ENCODE data around the gene WDR75.
"Not testable (repeated sequence)": the region's sequence is repeated elsewhere in the genome, so short reads cannot be mapped to it uniquely, and the experiment has no call there.

Gene WDR75

DNA sequence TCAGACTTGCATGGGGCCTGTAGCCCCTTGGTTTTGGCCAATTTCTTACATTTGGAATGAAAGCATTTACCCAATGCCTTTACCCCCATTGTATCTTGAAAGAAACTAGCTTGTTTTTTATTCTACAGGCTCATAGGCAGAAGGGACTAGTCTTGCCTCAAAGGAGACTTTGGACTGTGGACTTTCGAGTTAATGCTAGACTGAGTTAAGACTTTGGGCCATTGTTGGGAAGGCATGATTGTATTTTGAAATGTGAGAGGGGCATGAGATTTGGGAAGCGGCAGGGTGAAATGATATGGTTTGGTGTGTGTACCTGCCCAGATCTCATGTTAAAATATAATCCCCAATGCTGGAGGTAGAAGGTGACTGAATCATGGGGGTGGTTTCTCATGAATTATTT is 13.4 kb upstream of the WDR75 start:
- Histone ChIP-seq H3K23ac (ENCODE audit: low read length in 2 of 2) (no peak overlapping the region), H3K79me1 (replicated peaks; ENCODE audit: low read length, poor library complexity, severe bottlenecking) (no peaks in the 10 kb centered on the region), H3K4me1 (ENCODE audit: control insufficient read depth, insufficient read depth, low read depth, low read length) (no peaks in the 10 kb centered on the region), H2BK120ac (ENCODE audit: low read depth, low read length) (no peak overlapping the region), H3K9ac (ENCODE audit: low read length) (no peak overlapping the region), H3K36me3 (ENCODE audit: control insufficient read depth in 1 of 2, insufficient read depth in 2 of 2, low read depth in 1 of 2, low read length in 2 of 2) (no peaks in the 10 kb centered on the region), H3K27me3 (ENCODE audit: control insufficient read depth in 1 of 2, insufficient read depth in 1 of 2, low read length in 2 of 2) (no peaks in the 10 kb centered on the region), H3K4ac (ENCODE audit: low read depth in 1 of 2, low read length in 2 of 2) (no peak overlapping the region), H3K14ac (ENCODE audit: low read length in 2 of 2) (no peak overlapping the region), H3K9me3 (ENCODE audit: control insufficient read depth, low read length) (no peaks in the 10 kb centered on the region), H3K4me3 (ENCODE audit: insufficient read depth in 1 of 2, low read depth in 1 of 2, low read length in 2 of 2) (no peak overlapping the region), H3K27ac (ENCODE audit: low read length, poor library complexity, severe bottlenecking) (no peak overlapping the region), H2AFZ (ENCODE audit: low read depth, low read length) (no peak overlapping the region), H4K8ac (ENCODE audit: low read length) (no peak overlapping the region), H4K91ac (ENCODE audit: low read length) (no peak overlapping the region), H3K18ac (ENCODE audit: low read depth in 1 of 2, low read length in 2 of 2) (no peak overlapping the region), H2AK5ac (ENCODE audit: low read length, severe bottlenecking) (no peak overlapping the region), H2BK12ac (ENCODE audit: low read length in 2 of 2) (no peak overlapping the region), H3K4me2 (ENCODE audit: low read length, poor library complexity, severe bottlenecking) (no peak overlapping the region), H2BK5ac (ENCODE audit: low read depth, low read length, poor library complexity, severe bottlenecking) (no peak overlapping the region), H2BK15ac (ENCODE audit: low read depth, poor library complexity, severe bottlenecking) (no peak overlapping the region)
- WGBS = 97% methylated on average over 2 of the region's 2 CpGs
- DNase-seq = no peak

DNA sequence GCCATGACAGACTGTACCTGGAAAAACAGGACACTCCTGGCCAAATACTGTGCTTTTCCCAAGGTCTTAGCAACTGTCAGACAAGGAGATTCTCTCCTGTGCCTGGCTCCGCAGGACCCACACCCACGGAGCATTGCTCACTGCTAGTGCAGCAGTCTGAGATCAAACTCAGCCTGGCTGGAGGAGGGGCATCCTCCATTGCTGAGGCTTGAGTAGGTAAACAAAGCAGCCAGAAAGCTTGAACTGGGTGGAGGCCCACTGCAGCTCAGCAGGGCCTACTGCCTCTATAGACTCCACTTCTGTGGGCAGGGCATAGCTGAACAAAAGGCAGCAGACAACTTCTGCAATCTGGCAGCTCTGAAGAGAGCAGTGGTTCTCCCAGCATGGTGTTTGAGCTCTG is 10.8 kb upstream of the WDR75 start:
- H3K27ac ChIP-seq (ENCODE audit: low read length, poor library complexity, severe bottlenecking); H3K4me1 ChIP-seq (ENCODE audit: control insufficient read depth, insufficient read depth, low read depth, low read length): not testable (repeated sequence)

DNA sequence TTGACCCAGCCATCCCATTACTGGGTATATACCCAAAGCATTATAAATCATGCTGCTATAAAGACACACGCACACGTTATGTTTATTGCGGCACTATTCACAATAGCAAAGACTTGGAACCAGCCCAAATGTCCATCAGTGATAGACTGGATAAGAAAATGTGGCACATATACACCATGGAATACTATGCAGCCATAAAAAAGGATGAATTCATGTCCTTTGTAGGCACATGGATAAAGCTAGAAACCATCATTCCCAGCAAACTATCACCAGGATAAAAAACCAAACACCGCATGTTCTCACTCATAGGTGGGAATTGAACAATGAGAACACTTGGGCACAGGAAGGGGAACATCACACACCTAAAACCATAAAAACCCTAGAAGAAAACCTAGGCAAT is 5.5 kb upstream of the WDR75 start:
- not testable (repeated sequence) for H3K27ac ChIP-seq (ENCODE audit: low read length, poor library complexity, severe bottlenecking); H4K8ac ChIP-seq (ENCODE audit: low read length); H3K4me1 ChIP-seq (ENCODE audit: control insufficient read depth, insufficient read depth, low read depth, low read length); H2AFZ ChIP-seq (ENCODE audit: low read depth, low read length); H3K4me3 ChIP-seq (ENCODE audit: insufficient read depth in 1 of 2, low read depth in 1 of 2, low read length in 2 of 2); H3K4me2 ChIP-seq (ENCODE audit: low read length, poor library complexity, severe bottlenecking); H3K27me3 ChIP-seq (ENCODE audit: control insufficient read depth in 1 of 2, insufficient read depth in 1 of 2, low read length in 2 of 2); H2AK5ac ChIP-seq (ENCODE audit: low read length, severe bottlenecking); H3K9ac ChIP-seq (ENCODE audit: low read length); H3K9me3 ChIP-seq (ENCODE audit: control insufficient read depth, low read length); H3K79me1 ChIP-seq (replicated peaks; ENCODE audit: low read length, poor library complexity, severe bottlenecking); DNase-seq; H4K91ac ChIP-seq (ENCODE audit: low read length); H3K14ac ChIP-seq (ENCODE audit: low read length in 2 of 2); H3K18ac ChIP-seq (ENCODE audit: low read depth in 1 of 2, low read length in 2 of 2); H2BK120ac ChIP-seq (ENCODE audit: low read depth, low read length); H3K36me3 ChIP-seq (ENCODE audit: control insufficient read depth in 1 of 2, insufficient read depth in 2 of 2, low read depth in 1 of 2, low read length in 2 of 2); H2BK12ac ChIP-seq (ENCODE audit: low read length in 2 of 2); H2BK15ac ChIP-seq (ENCODE audit: low read depth, poor library complexity, severe bottlenecking); H3K4ac ChIP-seq (ENCODE audit: low read depth in 1 of 2, low read length in 2 of 2); H2BK5ac ChIP-seq (ENCODE audit: low read depth, low read length, poor library complexity, severe bottlenecking); H3K23ac ChIP-seq (ENCODE audit: low read length in 2 of 2)
- 100% methylated on average over 1 of the region's 4 CpGs for WGBS

More for the DNA sequence above, 10.8 kb upstream of the WDR75 start:
- H3K9ac ChIP-seq (ENCODE audit: low read length); H3K4me3 ChIP-seq (ENCODE audit: insufficient read depth in 1 of 2, low read depth in 1 of 2, low read length in 2 of 2); H2BK12ac ChIP-seq (ENCODE audit: low read length in 2 of 2); H2AFZ ChIP-seq (ENCODE audit: low read depth, low read length); DNase-seq; H2AK5ac ChIP-seq (ENCODE audit: low read length, severe bottlenecking); H3K4me2 ChIP-seq (ENCODE audit: low read length, poor library complexity, severe bottlenecking); H4K91ac ChIP-seq (ENCODE audit: low read length); H2BK15ac ChIP-seq (ENCODE audit: low read depth, poor library complexity, severe bottlenecking); H3K27me3 ChIP-seq (ENCODE audit: control insufficient read depth in 1 of 2, insufficient read depth in 1 of 2, low read length in 2 of 2); H2BK5ac ChIP-seq (ENCODE audit: low read depth, low read length, poor library complexity, severe bottlenecking); H3K4ac ChIP-seq (ENCODE audit: low read depth in 1 of 2, low read length in 2 of 2); H3K36me3 ChIP-seq (ENCODE audit: control insufficient read depth in 1 of 2, insufficient read depth in 2 of 2, low read depth in 1 of 2, low read length in 2 of 2); H3K79me1 ChIP-seq (replicated peaks; ENCODE audit: low read length, poor library complexity, severe bottlenecking); H3K14ac ChIP-seq (ENCODE audit: low read length in 2 of 2); H3K9me3 ChIP-seq (ENCODE audit: control insufficient read depth, low read length); H2BK120ac ChIP-seq (ENCODE audit: low read depth, low read length); H3K23ac ChIP-seq (ENCODE audit: low read length in 2 of 2): not testable (repeated sequence)
- WGBS = 91% methylated on average over 2 of the region's 2 CpGs
- H3K18ac ChIP-seq (ENCODE audit: low read depth in 1 of 2, low read length in 2 of 2) = peak overlapping the region in 1 of 2 experiments; percentile 21
- H4K8ac ChIP-seq (ENCODE audit: low read length) = peak overlapping the region; percentile 4

DNA sequence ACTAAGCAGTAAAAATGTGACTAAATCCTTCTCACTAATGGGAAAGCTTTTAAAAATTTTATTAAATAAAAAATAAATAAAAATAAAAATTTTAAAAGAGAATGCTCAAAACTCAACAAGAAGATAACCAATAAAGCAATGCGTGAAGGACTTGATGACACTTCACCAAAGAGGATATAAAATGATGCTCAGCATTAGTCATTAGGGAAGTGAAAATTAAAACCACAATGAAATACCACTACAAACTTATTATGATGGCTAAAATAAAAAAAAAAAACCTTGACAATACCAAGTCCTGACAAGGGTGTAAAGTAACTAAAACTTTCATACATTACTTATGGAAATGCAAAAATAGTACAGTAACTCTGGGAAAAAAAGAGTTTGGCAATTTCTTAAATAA is 3.3 kb upstream of the WDR75 start:
- no peaks in the 10 kb centered on the region for H3K9me3 ChIP-seq (ENCODE audit: control insufficient read depth, low read length)
- H3K14ac ChIP-seq (ENCODE audit: low read length in 2 of 2) = no peak overlapping the region
- no peaks in the 10 kb centered on the region for H3K27me3 ChIP-seq (ENCODE audit: control insufficient read depth in 1 of 2, insufficient read depth in 1 of 2, low read length in 2 of 2)
- no peak overlapping the region for H3K27ac ChIP-seq (ENCODE audit: low read length, poor library complexity, severe bottlenecking)
- H2BK5ac ChIP-seq (ENCODE audit: low read depth, low read length, poor library complexity, severe bottlenecking) = no peak overlapping the region
- no peak overlapping the region for H4K91ac ChIP-seq (ENCODE audit: low read length)
- H3K4ac ChIP-seq (ENCODE audit: low read depth in 1 of 2, low read length in 2 of 2) = no peak overlapping the region
- no peak overlapping the region for H2AK5ac ChIP-seq (ENCODE audit: low read length, severe bottlenecking)
- H3K23ac ChIP-seq (ENCODE audit: low read length in 2 of 2) = no peak overlapping the region
- no peak overlapping the region for H2BK12ac ChIP-seq (ENCODE audit: low read length in 2 of 2)
- H3K4me3 ChIP-seq (ENCODE audit: insufficient read depth in 1 of 2, low read depth in 1 of 2, low read length in 2 of 2) = no peak overlapping the region
- H4K8ac ChIP-seq (ENCODE audit: low read length) = no peak overlapping the region
- DNase-seq = no peak
- peaks cover 1% of the 10 kb centered on the region for H3K79me1 ChIP-seq (replicated peaks; ENCODE audit: low read length, poor library complexity, severe bottlenecking)
- peaks cover 4% of the 10 kb centered on the region for H3K4me1 ChIP-seq (ENCODE audit: control insufficient read depth, insufficient read depth, low read depth, low read length)
- no peaks in the 10 kb centered on the region for H3K36me3 ChIP-seq (ENCODE audit: control insufficient read depth in 1 of 2, insufficient read depth in 2 of 2, low read depth in 1 of 2, low read length in 2 of 2)
- H2BK120ac ChIP-seq (ENCODE audit: low read depth, low read length) = no peak overlapping the region
- no peak overlapping the region for H3K9ac ChIP-seq (ENCODE audit: low read length)
- no CpG with 5 or more reads among the region's 1 CpG for WGBS
- no peak overlapping the region for H3K4me2 ChIP-seq (ENCODE audit: low read length, poor library complexity, severe bottlenecking)
- H2AFZ ChIP-seq (ENCODE audit: low read depth, low read length) = no peak overlapping the region
- H3K18ac ChIP-seq (ENCODE audit: low read depth in 1 of 2, low read length in 2 of 2) = no peak overlapping the region
- H2BK15ac ChIP-seq (ENCODE audit: low read depth, poor library complexity, severe bottlenecking) = no peak overlapping the region
